Gastrocnemius medialis (tissue), 4 donors: ENCODE data around the gene PSMA3. TPM values are rescaled to one million over a fixed set of nuclear protein-coding genes. Genes with fewer than 3 reads are reported as not detected.

Experiments
- ATAC-seq, 2 donors: fragments of 150-250 bp; one replicate each; pipeline ENCODE4 v1.9.1; 2016
- DNase-seq, 2 donors: peaks; one replicate each; pipeline ENCODE4 v3.0.0-alpha.2; 2019
- H3K27ac ChIP-seq, 4 donors: fragments of 200-600 bp; sonication (generic); 1 replicate in 1 of 4; 2 replicates in 3 of 4; pipeline ENCODE4 v1.5.1; 2016 to 2018; ENCODE audit warnings: mild to moderate bottlenecking in 2 of 4, moderate library complexity in 1 of 4
- H3K27me3 ChIP-seq, 3 donors: fragments of 200-600 bp; sonication (generic) in 2 of 3; 1 replicate in 1 of 3; 2 replicates in 2 of 3; pipeline versions ENCODE4 v1.5.1 to v1.6.0; 2016 to 2019; ENCODE audit warnings: mild to moderate bottlenecking in 1 of 3, moderate library complexity in 1 of 3
- H3K36me3 ChIP-seq, 2 donors: fragments of 200-600 bp; sonication (generic) in 1 of 2; one replicate each; pipeline ENCODE4 v1.5.1; 2017 to 2018
- H3K4me1 ChIP-seq, 2 donors: fragments of 200-600 bp; sonication (generic) in 1 of 2; one replicate each; pipeline ENCODE4 v1.5.1; 2016 to 2017; ENCODE audit warnings: mild to moderate bottlenecking in 2 of 2
- H3K4me3 ChIP-seq, 4 donors: fragments of 200-600 bp; sonication (generic) in 3 of 4; 1 replicate in 1 of 4; 2 replicates in 3 of 4; pipeline ENCODE4 v1.5.1; 2016 to 2019; ENCODE audit warnings: mild to moderate bottlenecking in 2 of 4
- H3K9me3 ChIP-seq, 3 donors: fragments of 200-600 bp; sonication (generic) in 2 of 3; 1 replicate in 1 of 3; 2 replicates in 2 of 3; pipeline ENCODE4 v1.5.1; 2016 to 2019
- CTCF ChIP-seq, 5 experiments: fragments of 450-650 bp in 3 of 5; fragments of 200-600 bp in 2 of 5; sonication (generic) in 2 of 5; IDR thresholded peaks in 4 of 5; conservative IDR thresholded peaks in 1 of 5; 1 replicate in 4 of 5; 2 replicates in 1 of 5; pipeline ENCODE4 v1.5.1; 2016 to 2019; ENCODE audit warnings: antibody characterized with exemption in 5 of 5, mild to moderate bottlenecking in 3 of 5, moderate library complexity in 3 of 5
- POLR2A ChIP-seq, 2 donors: fragments of 450-650 bp; IDR thresholded peaks; one replicate each; pipeline ENCODE4 v1.6.1; 2017; ENCODE audit warnings: antibody characterized with exemption in 2 of 2, mild to moderate bottlenecking in 2 of 2, moderate library complexity in 2 of 2
- in situ Hi-C, 4 donors: fragments of 200-750 bp; cut with MboI; loops; one replicate each; pipeline versions ENCODE4 v1.15.0 to v1.8.0; 2017; ENCODE audit warnings: low sequenced_read_pairs in 4 of 4
- intact Hi-C: fragments of 100-400 bp; cut with DNase I; formaldehyde crosslinking; loops from one replicate; pipeline ENCODE4 v1.15.1; 2023; ENCODE audit warnings: low total_unique reads
- total RNA-seq, 4 donors: library from RNA; depleted of rRNA; stranded (reverse); fragments of >200 nt; gene quantifications; one replicate each; pipeline versions ENCODE4 v1.1.0 to v1.2.3, GENCODE V29; 2016

PSMA3 gene
- total RNA-seq, 4 donors from 2014 or later, result 200 to 301 (median 217) TPM

DNA sequence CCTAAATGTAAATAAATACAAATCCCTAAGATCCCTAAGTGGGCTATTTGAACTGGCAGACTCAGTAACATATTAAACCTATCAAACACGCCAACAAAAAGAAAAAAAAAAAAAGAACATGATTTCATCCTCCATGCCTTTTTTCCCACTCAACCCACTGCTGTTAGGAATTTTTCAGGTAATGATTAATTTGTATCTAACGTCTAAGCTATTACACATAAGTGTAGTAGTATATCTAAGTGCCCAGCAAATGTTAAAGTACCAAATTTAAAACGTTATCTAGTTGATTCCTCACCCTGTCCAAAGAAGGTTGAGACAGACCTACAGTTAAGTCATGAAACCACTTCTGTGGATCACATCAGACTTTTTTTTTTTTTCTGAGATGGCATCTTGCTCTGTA lies 37.3 kb downstream of the PSMA3 start:
- ATAC-seq (no peak), DNase-seq (no peak)
- H3K27me3 ChIP-seq, result no peaks in the 10 kb centered on the region
- H3K36me3 ChIP-seq, result peaks cover 0 to 44% of the 10 kb centered on the region in 2 donors
- H3K4me1 ChIP-seq, result peaks cover 36 to 42% of the 10 kb centered on the region in 2 donors
- no peaks in the 10 kb centered on the region for H3K9me3 ChIP-seq
- in situ Hi-C loops, result no loop called here
- no peak overlapping the region for H3K4me3 ChIP-seq
- TF ChIP-seq CTCF (IDR thresholded peaks at IDR 0.05 in 4 of 5, conservative IDR thresholded peaks at IDR 0.05 in 1 of 5), result no peak
- no peak for TF ChIP-seq POLR2A (IDR thresholded peaks at IDR 0.05)
- H3K27ac ChIP-seq, result peak overlapping the region; percentile 67 to 75 (median 70)
- intact Hi-C loops, result no loop called here

DNA sequence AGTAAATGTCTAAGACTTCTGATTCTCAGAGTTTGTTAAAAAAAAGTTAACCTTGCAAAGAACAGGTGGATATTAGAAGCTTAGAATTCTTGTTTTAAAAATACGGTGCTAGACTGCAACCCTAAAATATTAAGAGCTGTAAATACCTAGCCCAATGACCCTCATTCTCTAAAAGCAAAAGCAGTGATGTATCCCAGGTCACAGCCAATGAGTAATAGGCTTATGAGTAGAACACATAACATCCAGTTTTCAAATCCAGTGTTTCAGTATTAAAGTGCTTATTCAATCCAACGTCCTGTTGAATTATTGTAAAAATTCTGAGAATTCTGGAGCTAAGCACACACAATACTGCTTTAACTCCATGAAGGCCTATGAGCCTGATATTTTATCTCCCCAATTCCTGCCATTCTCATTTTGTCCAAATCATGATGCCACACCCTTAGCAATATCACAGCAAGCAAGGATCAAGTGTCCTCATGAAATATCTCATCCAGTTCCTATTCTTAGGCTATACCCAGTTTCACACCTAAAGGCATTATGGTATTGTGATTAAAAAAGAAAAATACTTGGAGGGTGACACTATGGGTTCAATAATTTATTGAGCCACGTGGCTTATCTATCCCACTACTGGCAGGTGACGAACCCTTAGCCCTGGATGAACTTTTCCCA lies 38.4 kb downstream of the PSMA3 start:
- Histone ChIP-seq H3K9me3 (no peaks in the 10 kb centered on the region), H3K4me1 (peaks cover 36 to 42% of the 10 kb centered on the region in 2 donors), H3K4me3 (no peak overlapping the region), H3K36me3 (peaks cover 0 to 55% of the 10 kb centered on the region in 2 donors), H3K27me3 (no peaks in the 10 kb centered on the region), H3K27ac (peak overlapping the region; percentile 67 to 75 (median 70))
- in situ Hi-C loops (no loop called here), intact Hi-C loops (no loop called here)
- ATAC-seq, result peak; percentile 61 to 84
- no peak for DNase-seq
- no peak for TF ChIP-seq CTCF (IDR thresholded peaks at IDR 0.05 in 4 of 5, conservative IDR thresholded peaks at IDR 0.05 in 1 of 5)
- TF ChIP-seq POLR2A (IDR thresholded peaks at IDR 0.05), result no peak

- ATAC-seq (no peak), DNase-seq (no peak)
- Histone ChIP-seq H3K27me3 (no peaks in the 10 kb centered on the region), H3K9me3 (no peaks in the 10 kb centered on the region), H3K27ac (peak overlapping the region; percentile 67 to 75 (median 70)), H3K4me3 (no peak overlapping the region), H3K36me3 (peaks cover 0 to 62% of the 10 kb centered on the region in 2 donors), H3K4me1 (peaks cover 37 to 42% of the 10 kb centered on the region in 2 donors)
- in situ Hi-C loops, result no loop called here
- no peak for TF ChIP-seq POLR2A (IDR thresholded peaks at IDR 0.05)
- TF ChIP-seq CTCF (IDR thresholded peaks at IDR 0.05 in 4 of 5, conservative IDR thresholded peaks at IDR 0.05 in 1 of 5), result no peak
- intact Hi-C loops, result no loop called here
These were observed 39.1 kb downstream of the PSMA3 start for GRCh38 chr14:58283730-58284129.

DNA sequence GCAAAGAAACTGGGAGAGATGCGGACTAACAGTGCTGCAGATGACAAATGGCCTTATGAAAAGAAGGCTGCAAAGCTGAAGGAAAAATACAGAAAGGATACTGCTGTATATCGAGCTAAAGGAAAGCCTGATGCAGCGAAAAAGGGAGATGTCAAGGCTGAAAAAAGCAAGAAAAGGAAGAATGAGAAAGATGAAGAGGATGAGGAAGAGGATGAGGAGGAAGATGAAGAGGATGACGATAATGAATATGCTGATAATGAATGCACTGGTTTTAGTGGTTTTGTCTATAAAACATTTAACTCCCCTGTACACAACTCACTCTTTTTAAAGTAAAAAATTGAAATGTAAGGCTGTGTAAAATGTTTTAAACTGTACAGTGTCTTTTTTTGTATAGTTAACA lies 40.5 kb downstream of the PSMA3 start:
- intact Hi-C loops, result no loop called here
- no peak overlapping the region for H3K27ac ChIP-seq

More for the DNA sequence above, 40.5 kb downstream of the PSMA3 start:
- TF ChIP-seq POLR2A (IDR thresholded peaks at IDR 0.05) (no peak), CTCF (IDR thresholded peaks at IDR 0.05 in 4 of 5, conservative IDR thresholded peaks at IDR 0.05 in 1 of 5) (no peak)
- no peak for ATAC-seq
- DNase-seq, result no peak
- H3K27me3 ChIP-seq, result no peaks in the 10 kb centered on the region
- H3K4me3 ChIP-seq, result no peak overlapping the region
- H3K9me3 ChIP-seq, result no peaks in the 10 kb centered on the region
- peaks cover 0 to 63% of the 10 kb centered on the region in 2 donors for H3K36me3 ChIP-seq
- in situ Hi-C loops, result no loop called here
- peaks cover 45 to 46% of the 10 kb centered on the region in 2 donors for H3K4me1 ChIP-seq
